Measurements from ENCODE around the gene PCNT.
"Not testable (repeated sequence)": the region's sequence is repeated elsewhere in the genome, so short reads cannot be mapped to it uniquely, and the experiment has no call there.

Gene PCNT

GRCh38 chr21:46429754-46430681 is 106.1 kb downstream of the PCNT start:
- Histone ChIP-seq H2AK5ac (ENCODE audit: low read depth, low read length) (no peak overlapping the region), H3K23ac (ENCODE audit: low read depth, low read length, poor library complexity) (peak overlapping the region; percentile 55), H4K8ac (ENCODE audit: low read depth, low read length) (no peak overlapping the region), H2AFZ (ENCODE audit: low read length) (no peak overlapping the region), H3K18ac (ENCODE audit: low read length) (peak overlapping the region; percentile 28), H3K14ac (ENCODE audit: low read length) (peak overlapping the region; percentile 82), H3K4me2 (ENCODE audit: insufficient read depth, low read length, poor library complexity, severe bottlenecking) (no peak overlapping the region), H2BK5ac (ENCODE audit: low read length) (no peak overlapping the region), H3K79me1 (ENCODE audit: low read depth, low read length) (peaks cover 2% of the 10 kb centered on the region), H3K4me1 (ENCODE audit: control insufficient read depth in 2 of 2, insufficient read depth in 1 of 2, low read depth in 1 of 2, low read length in 2 of 2) (no peaks in the 10 kb centered on the region), H3K4ac (ENCODE audit: low read length) (no peak overlapping the region), H3K27me3 (ENCODE audit: control insufficient read depth in 3 of 3, insufficient read depth in 3 of 3, low read depth in 1 of 3, low read length in 3 of 3) (no peaks in the 10 kb centered on the region), H2BK12ac (ENCODE audit: low read length) (peak overlapping the region; percentile 4), H4K91ac (ENCODE audit: low read depth, low read length, poor library complexity) (peak overlapping the region; percentile 30), H2BK15ac (ENCODE audit: low read length) (no peak overlapping the region), H3K9me3 (replicated peaks in 1 of 2; ENCODE audit: control insufficient read depth in 2 of 2, insufficient read depth in 1 of 2, low read depth in 1 of 2, low read length in 2 of 2) (no peaks in the 10 kb centered on the region), H2BK120ac (ENCODE audit: low read depth, low read length) (no peak overlapping the region), H3K36me3 (replicated peaks in 1 of 2; ENCODE audit: control insufficient read depth in 2 of 2, insufficient read depth in 2 of 2, low read length in 2 of 2) (peaks cover 49 to 94% of the 10 kb centered on the region in 2 donors), H3K27ac (replicated peaks; ENCODE audit: low read length) (no peak overlapping the region), H3K9ac (ENCODE audit: low read depth, low read length, poor library complexity) (peak overlapping the region; percentile 21), H3K4me3 (ENCODE audit: low read length in 2 of 2) (no peak overlapping the region)
- DNase-seq (ENCODE audit: low spot score), result no peak
- no CpG with 5 or more reads among the region's 31 CpGs for WGBS, 2 donors (ENCODE audit: extremely low coverage in 2 of 2, insufficient read length in 2 of 2, insufficient replicate concordance in 1 of 2)

GRCh38 chr21:46431448-46431847 is 107.5 kb downstream of the PCNT start:
- no CpG with 5 or more reads among the region's 21 CpGs for WGBS, 2 donors (ENCODE audit: extremely low coverage in 2 of 2, insufficient read length in 2 of 2, insufficient replicate concordance in 1 of 2)
- H3K18ac ChIP-seq (ENCODE audit: low read length), result no peak overlapping the region

GRCh38 chr21:46431884-46432488 is 108.0 kb downstream of the PCNT start:
- Histone ChIP-seq H3K4me3 (ENCODE audit: low read length in 2 of 2) (no peak overlapping the region), H2AK5ac (ENCODE audit: low read depth, low read length) (no peak overlapping the region), H3K27ac (replicated peaks; ENCODE audit: low read length) (no peak overlapping the region), H2BK15ac (ENCODE audit: low read length) (no peak overlapping the region), H3K4me1 (ENCODE audit: control insufficient read depth in 2 of 2, insufficient read depth in 1 of 2, low read depth in 1 of 2, low read length in 2 of 2) (peaks cover under 1 to 3% of the 10 kb centered on the region in 2 donors), H3K23ac (ENCODE audit: low read depth, low read length, poor library complexity) (no peak overlapping the region), H3K9ac (ENCODE audit: low read depth, low read length, poor library complexity) (no peak overlapping the region), H3K36me3 (replicated peaks in 1 of 2; ENCODE audit: control insufficient read depth in 2 of 2, insufficient read depth in 2 of 2, low read length in 2 of 2) (peaks cover 52 to 95% of the 10 kb centered on the region in 2 donors), H2BK120ac (ENCODE audit: low read depth, low read length) (no peak overlapping the region), H2BK5ac (ENCODE audit: low read length) (no peak overlapping the region), H4K8ac (ENCODE audit: low read depth, low read length) (no peak overlapping the region), H2BK12ac (ENCODE audit: low read length) (no peak overlapping the region), H3K9me3 (replicated peaks in 1 of 2; ENCODE audit: control insufficient read depth in 2 of 2, insufficient read depth in 1 of 2, low read depth in 1 of 2, low read length in 2 of 2) (peaks cover 0 to 2% of the 10 kb centered on the region in 2 donors), H3K4ac (ENCODE audit: low read length) (no peak overlapping the region), H3K4me2 (ENCODE audit: insufficient read depth, low read length, poor library complexity, severe bottlenecking) (no peak overlapping the region), H4K91ac (ENCODE audit: low read depth, low read length, poor library complexity) (no peak overlapping the region), H3K18ac (ENCODE audit: low read length) (no peak overlapping the region), H3K27me3 (ENCODE audit: control insufficient read depth in 3 of 3, insufficient read depth in 3 of 3, low read depth in 1 of 3, low read length in 3 of 3) (no peaks in the 10 kb centered on the region), H3K79me1 (ENCODE audit: low read depth, low read length) (peaks cover 4% of the 10 kb centered on the region), H2AFZ (ENCODE audit: low read length) (no peak overlapping the region), H3K14ac (ENCODE audit: low read length) (no peak overlapping the region)
- no CpG with 5 or more reads among the region's 22 CpGs for WGBS, 2 donors (ENCODE audit: extremely low coverage in 2 of 2, insufficient read length in 2 of 2, insufficient replicate concordance in 1 of 2)
- DNase-seq (ENCODE audit: low spot score), result no peak

More at GRCh38 chr21:46431448-46431847, 107.5 kb downstream of the PCNT start:
- Histone ChIP-seq H3K14ac (ENCODE audit: low read length) (no peak overlapping the region), H3K4ac (ENCODE audit: low read length) (no peak overlapping the region), H3K79me1 (ENCODE audit: low read depth, low read length) (peaks cover 4% of the 10 kb centered on the region), H2BK15ac (ENCODE audit: low read length) (no peak overlapping the region), H2AK5ac (ENCODE audit: low read depth, low read length) (no peak overlapping the region), H3K9me3 (replicated peaks in 1 of 2; ENCODE audit: control insufficient read depth in 2 of 2, insufficient read depth in 1 of 2, low read depth in 1 of 2, low read length in 2 of 2) (peaks cover 0 to 2% of the 10 kb centered on the region in 2 donors), H3K23ac (ENCODE audit: low read depth, low read length, poor library complexity) (no peak overlapping the region), H3K9ac (ENCODE audit: low read depth, low read length, poor library complexity) (no peak overlapping the region), H2BK12ac (ENCODE audit: low read length) (no peak overlapping the region), H3K36me3 (replicated peaks in 1 of 2; ENCODE audit: control insufficient read depth in 2 of 2, insufficient read depth in 2 of 2, low read length in 2 of 2) (peaks cover 52 to 95% of the 10 kb centered on the region in 2 donors), H2AFZ (ENCODE audit: low read length) (no peak overlapping the region), H4K91ac (ENCODE audit: low read depth, low read length, poor library complexity) (no peak overlapping the region), H3K27ac (replicated peaks; ENCODE audit: low read length) (no peak overlapping the region), H2BK120ac (ENCODE audit: low read depth, low read length) (no peak overlapping the region), H4K8ac (ENCODE audit: low read depth, low read length) (no peak overlapping the region), H3K4me2 (ENCODE audit: insufficient read depth, low read length, poor library complexity, severe bottlenecking) (no peak overlapping the region), H2BK5ac (ENCODE audit: low read length) (no peak overlapping the region), H3K27me3 (ENCODE audit: control insufficient read depth in 3 of 3, insufficient read depth in 3 of 3, low read depth in 1 of 3, low read length in 3 of 3) (no peaks in the 10 kb centered on the region), H3K4me1 (ENCODE audit: control insufficient read depth in 2 of 2, insufficient read depth in 1 of 2, low read depth in 1 of 2, low read length in 2 of 2) (no peaks in the 10 kb centered on the region), H3K4me3 (ENCODE audit: low read length in 2 of 2) (no peak overlapping the region)
- no peak for DNase-seq (ENCODE audit: low spot score)

- not testable (repeated sequence) for H3K27ac ChIP-seq (replicated peaks; ENCODE audit: low read length); H3K9ac ChIP-seq (ENCODE audit: low read depth, low read length, poor library complexity); H3K79me1 ChIP-seq (ENCODE audit: low read depth, low read length); H2BK12ac ChIP-seq (ENCODE audit: low read length); H4K91ac ChIP-seq (ENCODE audit: low read depth, low read length, poor library complexity); H3K14ac ChIP-seq (ENCODE audit: low read length); DNase-seq (ENCODE audit: low spot score); H2AK5ac ChIP-seq (ENCODE audit: low read depth, low read length); H3K27me3 ChIP-seq (ENCODE audit: control insufficient read depth in 3 of 3, insufficient read depth in 3 of 3, low read depth in 1 of 3, low read length in 3 of 3); H3K18ac ChIP-seq (ENCODE audit: low read length); H3K4me2 ChIP-seq (ENCODE audit: insufficient read depth, low read length, poor library complexity, severe bottlenecking); H3K4me3 ChIP-seq (ENCODE audit: low read length in 2 of 2); H3K23ac ChIP-seq (ENCODE audit: low read depth, low read length, poor library complexity); H3K9me3 ChIP-seq (replicated peaks in 1 of 2; ENCODE audit: control insufficient read depth in 2 of 2, insufficient read depth in 1 of 2, low read depth in 1 of 2, low read length in 2 of 2); H3K4ac ChIP-seq (ENCODE audit: low read length); H2BK120ac ChIP-seq (ENCODE audit: low read depth, low read length); H3K4me1 ChIP-seq (ENCODE audit: control insufficient read depth in 2 of 2, insufficient read depth in 1 of 2, low read depth in 1 of 2, low read length in 2 of 2); H4K8ac ChIP-seq (ENCODE audit: low read depth, low read length); H2AFZ ChIP-seq (ENCODE audit: low read length); H2BK5ac ChIP-seq (ENCODE audit: low read length); H2BK15ac ChIP-seq (ENCODE audit: low read length)
- peaks cover 50 to 95% of the 10 kb centered on the region in 2 donors for H3K36me3 ChIP-seq (replicated peaks in 1 of 2; ENCODE audit: control insufficient read depth in 2 of 2, insufficient read depth in 2 of 2, low read length in 2 of 2)
- WGBS, 2 donors (ENCODE audit: extremely low coverage in 2 of 2, insufficient read length in 2 of 2, insufficient replicate concordance in 1 of 2), result no CpG with 5 or more reads among the region's 11 CpGs
Measured at GRCh38 chr21:46433116-46433515, 109.2 kb downstream of the PCNT start.
